NCI-H2196 (cell line): ENCODE results near the gene PHF3.
A peak's percentile ranks its signal among the peaks of the same experiment; 100 is the strongest.

Experiments
- DNase-seq: peaks from one replicate; lab custom pipeline; 2025; ENCODE audit not compliant: unreplicated experiment; lab: John Stamatoyannopoulos, UW

The PHF3 gene

GRCh38 chr6:63759605-63760105 is 124.1 kb downstream of the PHF3 start:
- DNase-seq = no peak

GRCh38 chr6:63760199-63760598 is 124.6 kb downstream of the PHF3 start:
- DNase-seq = no peak

GRCh38 chr6:63764318-63764916 is 128.8 kb downstream of the PHF3 start:
- DNase-seq = peak; percentile 69
